GM19397 (cell line): ENCODE results near the gene TMEM91.
A peak's percentile ranks its signal among the peaks of the same experiment; 100 is the strongest.
"Not testable (repeated sequence)": the region's sequence is repeated elsewhere in the genome, so short reads cannot be mapped to it uniquely, and the experiment has no call there.

Experiments
- ATAC-seq: cut with Tn5 transposase; IDR thresholded peaks from one replicate; pipeline ENCODE4 v1.9.1; 2021; ENCODE audit warnings: mild to moderate bottlenecking, moderate library complexity; ENCODE audit not compliant: unreplicated experiment

TMEM91 gene

DNA sequence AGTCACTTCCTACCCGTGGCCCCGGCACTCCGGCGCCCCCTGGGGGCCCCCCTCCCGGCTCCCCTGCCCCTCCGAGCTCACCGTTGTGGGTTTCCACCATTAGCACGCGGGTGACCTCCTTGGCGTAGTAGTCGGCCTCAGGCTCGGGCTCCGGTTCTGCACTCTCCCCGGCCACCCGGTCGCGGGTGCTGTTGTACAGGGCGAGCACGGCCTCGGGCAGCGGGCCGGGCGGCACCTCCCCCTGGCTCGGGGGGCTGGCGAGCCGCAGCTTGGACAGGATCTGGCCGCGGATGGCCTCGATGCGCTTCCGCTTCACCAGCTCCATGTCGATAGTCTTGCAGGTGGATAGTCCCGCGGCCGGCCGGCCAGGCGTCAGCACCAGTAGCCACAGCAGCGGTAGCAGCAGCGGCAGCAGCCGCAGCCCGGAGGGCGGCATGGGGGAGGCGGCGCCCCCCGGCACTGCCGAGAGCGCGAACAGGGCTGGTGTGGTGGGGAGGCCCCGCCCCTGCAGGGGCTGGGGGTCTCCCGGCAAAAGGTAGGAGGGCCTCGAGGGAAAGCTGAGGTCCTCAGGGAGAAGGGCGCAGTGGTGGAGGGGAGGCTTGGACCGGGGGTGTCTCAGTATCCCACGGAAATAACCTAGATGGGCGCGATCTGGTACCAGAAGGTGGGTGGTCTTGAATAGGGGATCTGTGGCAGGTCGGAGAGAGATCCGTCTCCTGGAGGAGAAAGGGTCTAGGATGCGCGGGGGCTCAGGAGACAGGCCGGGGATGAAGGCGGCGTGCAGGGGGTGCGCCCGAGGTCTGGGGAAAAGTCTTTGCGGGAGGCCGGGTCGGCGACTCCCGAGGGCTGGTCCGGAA lies 23.5 kb upstream of the TMEM91 start:
- no peak for ATAC-seq

DNA sequence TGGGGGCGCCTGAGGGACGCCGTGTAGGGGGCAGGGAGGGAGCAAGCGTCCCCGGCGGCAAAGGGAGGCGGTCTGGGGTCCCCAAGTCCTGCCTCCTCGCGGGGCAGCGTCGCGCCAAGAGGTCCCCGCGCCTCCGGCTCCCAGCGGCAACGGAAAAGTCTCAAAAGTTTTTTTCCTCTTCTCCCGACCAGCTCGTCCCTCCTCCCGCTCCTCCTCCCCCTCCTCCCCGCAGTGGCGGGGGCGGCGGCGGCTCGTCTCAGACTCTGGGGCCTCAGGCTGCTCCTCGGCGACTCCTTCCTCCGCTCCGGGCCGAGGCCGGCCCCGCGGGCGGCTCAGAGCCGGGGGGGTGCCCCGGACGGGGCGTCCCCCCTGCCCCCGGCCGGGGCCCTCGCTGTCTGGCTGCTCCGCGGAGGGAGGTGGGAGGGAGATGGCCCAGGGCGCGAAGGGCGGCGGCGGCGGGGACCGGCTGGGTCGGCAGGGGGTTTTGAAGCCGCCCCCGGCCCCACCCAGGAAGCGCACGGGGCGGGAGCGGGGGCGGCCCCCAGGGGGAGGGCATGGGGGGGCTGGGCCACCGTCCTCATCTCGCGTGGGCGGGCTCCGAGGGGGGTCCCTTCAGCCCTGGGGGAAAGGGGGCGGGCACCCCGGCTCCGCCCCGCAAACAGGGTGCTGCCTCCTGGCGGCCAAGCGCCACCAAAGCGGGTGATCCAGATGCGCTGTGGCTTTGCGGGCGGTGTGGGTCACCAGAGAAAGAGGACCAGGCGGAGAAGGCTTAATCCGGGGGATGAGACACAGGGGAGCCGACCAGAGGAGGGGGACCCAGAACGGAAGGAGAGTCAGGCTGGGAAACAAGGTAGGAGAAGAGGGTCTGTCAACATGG lies 22.6 kb upstream of the TMEM91 start, which contains the start of gene TGFB1:
Gene TGFB1 (minus strand): TSS at position 457 of the 877 bp plus-strand sequence. CDS start 878 bp downstream, outside the sequence.
- peak; percentile 43 for ATAC-seq

GRCh38 chr19:41354343-41354953 lies 21.9 kb upstream of the TMEM91 start:
- ATAC-seq = no peak

DNA sequence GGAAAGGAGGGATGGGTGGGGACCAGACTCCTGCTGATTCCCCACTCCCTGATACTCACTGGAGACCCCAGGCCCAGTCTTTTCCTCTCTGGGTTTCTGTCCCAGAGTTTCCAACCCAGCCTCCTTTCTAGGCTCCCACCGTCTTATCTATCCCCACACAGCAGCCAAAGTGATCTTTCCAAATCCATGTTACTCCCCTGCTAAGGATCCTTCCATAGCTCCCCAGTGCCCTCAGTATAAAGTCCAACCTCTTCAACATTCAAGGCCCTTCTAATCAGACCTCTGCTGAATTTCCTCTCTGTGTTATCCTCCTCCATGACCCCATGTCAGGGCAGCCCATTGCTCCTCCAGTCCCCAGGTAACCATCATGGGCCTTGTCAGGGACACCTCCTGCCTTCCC lies 21.3 kb upstream of the TMEM91 start:
- ATAC-seq = no peak

DNA sequence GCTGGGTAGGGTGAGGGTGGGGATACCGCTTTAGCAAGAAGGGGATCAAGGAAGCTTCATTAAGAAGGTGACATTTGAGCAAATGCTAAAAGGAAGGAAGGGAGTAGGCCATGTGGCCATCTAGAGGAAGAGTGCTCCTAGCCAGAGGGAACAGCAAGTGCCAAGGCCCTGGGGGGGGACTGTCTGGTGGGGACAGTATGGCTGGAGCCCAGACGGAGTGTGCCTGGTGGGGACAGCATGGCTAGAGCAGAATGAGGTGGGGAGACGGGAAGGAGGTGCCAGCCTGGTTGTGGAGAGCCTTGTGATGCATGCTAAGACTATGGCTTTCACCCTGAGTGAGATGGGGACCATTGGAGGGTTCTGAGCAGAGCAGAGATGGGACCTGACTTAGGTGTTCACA lies 20.5 kb upstream of the TMEM91 start:
- ATAC-seq = no peak

DNA sequence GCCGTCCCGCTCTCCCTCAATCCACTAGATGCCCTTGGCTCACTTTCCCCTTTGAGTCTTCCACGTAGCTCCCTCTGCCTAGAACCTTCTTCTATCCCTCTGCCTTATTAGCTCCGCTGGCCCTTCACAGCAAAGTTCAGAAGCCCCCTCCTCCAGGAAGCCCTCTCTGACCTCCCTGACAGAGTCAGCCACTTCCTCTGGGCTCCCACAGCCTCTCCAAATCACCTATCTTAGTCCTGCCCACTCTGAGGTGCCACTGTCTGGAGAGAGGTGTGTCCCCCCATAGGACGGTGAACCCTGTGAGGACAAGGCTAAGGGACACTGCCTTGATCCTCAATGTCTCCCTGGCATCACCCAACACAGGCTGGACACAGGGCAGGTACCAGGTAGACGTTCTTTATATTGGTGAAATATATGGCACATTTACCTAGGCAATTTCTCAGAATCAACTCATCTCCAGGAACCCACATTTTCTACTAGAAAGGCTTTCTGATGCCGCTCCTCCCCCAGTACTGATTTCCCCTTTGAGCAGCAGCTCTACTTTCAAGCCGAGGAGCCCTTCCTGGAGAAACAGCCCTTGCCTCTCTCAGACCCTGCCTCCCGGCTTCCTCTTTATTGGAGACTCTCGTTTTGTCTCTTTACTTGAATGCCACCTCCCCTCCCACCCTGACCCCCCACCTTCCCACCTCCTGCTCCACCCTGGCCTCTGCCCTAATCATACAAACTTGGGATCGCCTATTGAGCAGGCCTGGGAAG lies 19.2 kb upstream of the TMEM91 start:
- ATAC-seq = no peak

DNA sequence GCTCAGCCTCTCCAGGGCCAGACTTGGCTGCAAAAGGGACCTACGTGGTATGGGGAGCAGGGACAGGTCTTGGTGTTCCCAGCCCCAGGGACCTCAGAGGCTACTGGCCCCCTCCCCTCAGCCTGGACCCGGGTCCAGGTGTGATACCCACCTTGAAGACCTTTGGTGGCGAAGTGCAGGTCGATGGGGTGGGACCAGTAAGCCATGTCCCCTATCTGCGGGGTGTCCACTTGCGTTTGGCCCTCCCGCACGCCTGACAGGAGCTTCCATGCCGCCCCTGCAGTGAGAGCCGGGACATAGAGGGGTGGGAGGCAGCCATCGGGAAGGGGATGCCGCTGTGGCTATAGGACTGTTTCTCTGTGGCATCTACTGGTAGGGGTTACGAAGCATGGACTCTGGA lies 18.6 kb upstream of the TMEM91 start:
- ATAC-seq = no peak

DNA sequence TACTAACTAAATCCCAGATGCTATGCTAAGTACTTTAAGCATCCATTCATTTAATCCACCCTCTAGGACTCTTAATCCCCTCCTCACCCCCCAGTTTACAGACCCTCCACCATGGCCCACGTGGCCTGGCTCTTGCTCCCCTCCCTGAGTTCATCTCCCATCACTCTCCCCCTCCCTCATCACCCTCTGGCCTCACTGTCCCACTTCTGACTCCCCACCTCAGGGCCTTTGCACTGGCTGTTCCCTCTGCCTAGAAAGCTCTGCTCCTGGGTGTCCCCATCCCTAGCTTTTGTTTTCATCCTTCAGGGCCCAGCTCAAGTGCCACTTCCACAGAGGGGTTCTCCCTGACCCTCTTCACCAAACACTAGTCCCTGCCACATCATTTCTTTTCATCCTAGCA lies 16.6 kb upstream of the TMEM91 start:
- ATAC-seq = no peak

DNA sequence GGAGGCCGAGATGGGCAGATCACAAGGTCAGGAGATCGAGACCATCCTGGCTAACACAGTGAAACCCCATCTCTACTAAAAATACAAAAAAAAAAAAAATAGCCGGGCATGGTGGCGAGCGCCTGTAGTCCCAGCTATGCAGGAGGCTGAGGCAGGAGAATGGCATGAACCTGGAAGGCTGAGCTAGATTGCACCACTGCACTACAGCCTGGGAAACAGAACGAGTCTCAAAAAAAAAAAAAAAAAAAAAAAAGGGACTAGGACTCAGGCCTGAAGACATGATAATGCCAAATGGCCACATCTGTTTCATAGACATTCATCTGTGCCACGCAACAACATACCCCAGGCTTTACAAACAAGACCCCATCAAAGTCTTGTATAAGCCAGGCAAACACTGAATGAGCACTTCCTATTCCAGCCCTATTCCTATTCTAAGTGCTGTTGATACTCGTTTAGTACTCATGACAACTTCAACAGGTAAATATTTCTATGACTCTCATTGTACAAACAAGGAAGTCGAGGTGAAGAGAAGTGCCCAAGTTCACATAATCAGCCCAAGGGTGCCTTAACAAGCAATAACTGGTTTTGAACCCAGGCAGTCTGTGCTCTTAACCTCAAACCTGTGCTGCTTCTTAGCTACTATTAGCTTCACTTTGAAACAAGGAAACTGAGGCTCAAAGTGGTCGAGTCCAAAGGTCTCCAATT lies 14.0 kb upstream of the TMEM91 start:
- ATAC-seq = no peak

- no peak for ATAC-seq
These were observed 13.0 kb upstream of the TMEM91 start for GRCh38 chr19:41363371-41363752.

GRCh38 chr19:41363753-41364523 lies 12.4 kb upstream of the TMEM91 start, which contains the start of gene B9D2:
Gene B9D2 (minus strand): TSS chr19:41364149. CDS start chr19:41363519, 630 bp downstream.
- ATAC-seq = peak; percentile 81

- no peak for ATAC-seq
These were observed 11.6 kb upstream of the TMEM91 start for GRCh38 chr19:41364524-41365391.

GRCh38 chr19:41366089-41366488 lies 10.2 kb upstream of the TMEM91 start:
- no peak for ATAC-seq

- ATAC-seq = no peak
These were observed 8.5 kb upstream of the TMEM91 start for GRCh38 chr19:41367848-41368301.

- ATAC-seq = no peak
These were observed 6.6 kb upstream of the TMEM91 start for GRCh38 chr19:41369769-41370168.

- not testable (repeated sequence) for ATAC-seq
These were observed 5.2 kb upstream of the TMEM91 start for GRCh38 chr19:41371119-41371518.

GRCh38 chr19:41371541-41371940 lies 4.8 kb upstream of the TMEM91 start:
- no peak for ATAC-seq

GRCh38 chr19:41372501-41372900 lies 3.8 kb upstream of the TMEM91 start:
- ATAC-seq = no peak
